NT2/D1 (cell line): ENCODE results near the gene DCHS1.

Experiments used
- SUZ12 ChIP-seq: IDR thresholded peaks from 2 replicates; pipeline ENCODE4 v1.6.1; 2011; ENCODE audit not compliant: insufficient read length, insufficient read depth; ENCODE audit errors: extremely low read depth
- YY1 ChIP-seq: IDR thresholded peaks from 2 replicates; pipeline ENCODE4 v1.6.1; 2011; ENCODE audit not compliant: insufficient read length, insufficient read depth
- ZNF274 ChIP-seq: IDR thresholded peaks from 2 replicates; pipeline ENCODE4 v1.6.1; 2011; ENCODE audit warnings: mild to moderate bottlenecking, low read depth, low read length

DNA sequence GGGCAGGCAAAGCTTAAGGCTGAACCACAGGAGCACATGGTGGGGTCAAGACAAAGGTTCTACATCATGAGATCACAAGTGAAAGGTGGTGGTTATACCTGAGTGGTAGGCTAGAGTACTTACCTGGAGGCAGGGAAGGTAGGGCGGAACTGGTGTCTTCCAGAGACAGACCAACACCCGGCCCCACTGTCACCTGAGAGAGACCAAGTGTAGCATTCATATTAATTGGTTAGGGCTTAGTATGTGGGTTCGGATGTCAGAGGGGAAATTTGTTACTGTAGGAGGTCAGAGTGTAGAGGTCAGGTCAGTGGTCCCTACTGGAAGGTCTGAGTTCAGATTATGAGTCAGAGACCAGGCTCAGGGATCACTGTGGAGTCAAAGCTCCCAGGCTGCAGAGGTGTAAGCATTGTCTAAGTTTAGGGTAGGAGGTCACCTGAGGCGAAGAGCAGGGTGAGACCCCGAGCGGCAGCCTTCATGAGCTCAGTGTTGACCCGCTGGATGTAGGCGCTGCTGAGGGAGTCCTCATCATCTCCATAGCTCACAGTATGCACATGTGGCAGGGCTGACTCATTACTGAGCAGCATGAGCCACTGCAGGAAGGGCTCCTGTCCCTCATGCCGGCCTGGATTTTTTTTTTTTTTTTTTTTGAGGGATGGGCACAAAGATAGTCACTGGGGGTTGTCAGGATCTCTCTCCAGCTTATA is 39.6 kb downstream of the DCHS1 start:
- TF ChIP-seq YY1 (no peak), ZNF274 (no peak), SUZ12 (no peak)
